ENCODE results near the gene TP63. TPM values are rescaled to one million over a fixed set of nuclear protein-coding genes. Genes with fewer than 3 reads are reported as not detected.

Gene TP63
- total RNA-seq, 2 donors from 2014 or later = not detected

DNA sequence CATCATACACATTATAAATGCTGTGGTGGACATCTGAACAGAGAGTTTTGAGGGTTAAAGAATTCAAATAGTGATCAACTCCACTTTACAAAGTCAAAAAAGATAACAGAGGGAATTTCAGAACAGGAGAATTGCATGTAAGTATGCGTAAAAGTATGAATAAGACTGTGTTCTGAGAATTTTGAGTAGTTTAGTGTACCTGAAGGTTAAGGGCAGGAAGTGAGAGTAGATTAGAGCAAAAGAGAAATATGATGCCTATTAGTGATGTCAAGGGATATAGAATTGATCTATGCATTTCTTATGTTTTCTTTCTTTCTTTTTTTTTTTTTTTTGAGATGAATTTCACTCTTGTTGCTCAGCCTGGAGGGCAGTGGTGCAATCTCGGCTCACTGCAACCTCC is 53.1 kb downstream of the TP63 start:
- Histone ChIP-seq H3K4me1 (no peaks in the 10 kb centered on the region), H3K4me3 (no peak overlapping the region), H3K9ac (ENCODE audit: low read depth in 2 of 2, low read length in 2 of 2) (no peak overlapping the region), H3K9me3 (no peaks in the 10 kb centered on the region), H3K36me3 (no peaks in the 10 kb centered on the region), H3K27me3 (no peaks in the 10 kb centered on the region), H3K27ac (no peak overlapping the region)
- DNase-seq = no peak
- intact Hi-C loops (cut with DNase I) = no loop called here
- TF ChIP-seq, protein P1, sequence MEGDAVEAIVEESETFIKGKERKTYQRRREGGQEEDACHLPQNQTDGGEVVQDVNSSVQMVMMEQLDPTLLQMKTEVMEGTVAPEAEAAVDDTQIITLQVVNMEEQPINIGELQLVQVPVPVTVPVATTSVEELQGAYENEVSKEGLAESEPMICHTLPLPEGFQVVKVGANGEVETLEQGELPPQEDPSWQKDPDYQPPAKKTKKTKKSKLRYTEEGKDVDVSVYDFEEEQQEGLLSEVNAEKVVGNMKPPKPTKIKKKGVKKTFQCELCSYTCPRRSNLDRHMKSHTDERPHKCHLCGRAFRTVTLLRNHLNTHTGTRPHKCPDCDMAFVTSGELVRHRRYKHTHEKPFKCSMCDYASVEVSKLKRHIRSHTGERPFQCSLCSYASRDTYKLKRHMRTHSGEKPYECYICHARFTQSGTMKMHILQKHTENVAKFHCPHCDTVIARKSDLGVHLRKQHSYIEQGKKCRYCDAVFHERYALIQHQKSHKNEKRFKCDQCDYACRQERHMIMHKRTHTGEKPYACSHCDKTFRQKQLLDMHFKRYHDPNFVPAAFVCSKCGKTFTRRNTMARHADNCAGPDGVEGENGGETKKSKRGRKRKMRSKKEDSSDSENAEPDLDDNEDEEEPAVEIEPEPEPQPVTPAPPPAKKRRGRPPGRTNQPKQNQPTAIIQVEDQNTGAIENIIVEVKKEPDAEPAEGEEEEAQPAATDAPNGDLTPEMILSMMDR (IDR thresholded peaks at IDR 0.05) = no peak

DNA sequence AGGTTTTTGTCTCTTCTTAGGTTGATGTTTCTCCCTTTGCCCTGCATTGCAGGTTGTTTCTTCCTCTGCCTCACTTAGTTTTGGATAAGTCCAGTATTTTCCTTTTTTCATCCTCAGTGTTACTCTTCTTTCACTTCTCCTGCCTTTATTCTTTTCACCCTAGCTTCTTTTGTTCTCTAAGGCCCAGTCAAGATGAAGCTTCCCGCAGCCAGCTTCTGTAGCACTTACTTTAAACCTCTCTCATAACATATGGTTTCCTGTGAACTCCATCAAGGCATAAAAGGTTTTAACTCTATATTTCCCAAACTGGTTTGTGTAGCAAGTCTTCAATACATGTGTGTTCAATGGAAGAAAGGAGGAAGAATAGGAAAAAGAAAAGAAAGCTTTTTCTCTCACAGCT is 54.1 kb downstream of the TP63 start:
- Histone ChIP-seq H3K4me3 (no peak overlapping the region), H3K9ac (ENCODE audit: low read depth in 2 of 2, low read length in 2 of 2) (no peak overlapping the region), H3K36me3 (no peaks in the 10 kb centered on the region), H3K27ac (no peak overlapping the region), H3K9me3 (no peaks in the 10 kb centered on the region), H3K4me1 (no peaks in the 10 kb centered on the region), H3K27me3 (no peaks in the 10 kb centered on the region)
- DNase-seq = no peak
- intact Hi-C loops (cut with DNase I) = no loop called here
- TF ChIP-seq, protein P1 (IDR thresholded peaks at IDR 0.05) = no peak

DNA sequence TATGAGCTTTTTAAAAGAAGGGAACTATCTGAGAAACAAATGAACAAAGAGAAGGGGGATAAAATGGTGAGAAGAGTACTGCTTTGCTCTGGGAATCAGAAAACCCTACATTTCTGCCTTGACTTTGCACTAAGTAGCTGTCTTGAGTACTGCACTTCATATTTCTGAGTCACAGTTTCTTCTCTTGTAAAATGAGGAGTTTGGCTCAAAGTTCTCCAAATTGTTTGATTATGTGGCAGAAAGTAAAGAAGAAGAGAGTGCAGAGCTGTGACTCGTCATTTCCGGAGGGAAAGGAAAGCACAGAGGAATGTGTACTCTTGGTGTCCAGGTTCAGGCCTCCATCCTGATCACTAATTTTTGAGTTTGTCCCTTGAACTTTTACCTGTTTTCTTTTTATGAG is 54.7 kb downstream of the TP63 start:
- Histone ChIP-seq H3K27ac (no peak overlapping the region), H3K9ac (ENCODE audit: low read depth in 2 of 2, low read length in 2 of 2) (no peak overlapping the region), H3K27me3 (no peaks in the 10 kb centered on the region), H3K4me1 (no peaks in the 10 kb centered on the region), H3K9me3 (no peaks in the 10 kb centered on the region), H3K36me3 (no peaks in the 10 kb centered on the region), H3K4me3 (no peak overlapping the region)
- TF ChIP-seq, protein P1 (IDR thresholded peaks at IDR 0.05) = no peak
- no peak for DNase-seq
- intact Hi-C loops (cut with DNase I) = no loop called here

DNA sequence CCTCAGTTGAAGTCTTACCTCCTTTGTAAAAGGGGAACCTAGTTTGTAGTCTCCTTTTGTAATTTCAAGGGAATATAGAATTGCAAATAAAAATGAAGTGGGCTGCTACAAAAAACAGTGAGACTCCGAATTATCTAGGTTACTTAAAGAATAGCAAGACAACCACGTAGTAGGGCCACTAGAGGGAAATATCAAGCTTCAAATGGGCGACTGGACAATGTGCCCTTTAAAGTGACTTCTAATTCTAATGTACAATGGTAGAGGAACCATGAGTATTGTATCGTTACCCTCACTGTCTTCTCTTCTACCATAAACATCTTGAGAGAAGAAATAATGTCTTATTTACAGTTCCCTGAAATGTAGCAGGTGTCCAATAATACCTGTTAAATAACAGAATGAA is 56.3 kb downstream of the TP63 start:
- intact Hi-C loops (cut with DNase I) = no loop called here
- Histone ChIP-seq H3K36me3 (no peaks in the 10 kb centered on the region), H3K27me3 (no peaks in the 10 kb centered on the region), H3K4me3 (no peak overlapping the region), H3K9ac (ENCODE audit: low read depth in 2 of 2, low read length in 2 of 2) (no peak overlapping the region), H3K27ac (no peak overlapping the region), H3K4me1 (no peaks in the 10 kb centered on the region), H3K9me3 (no peaks in the 10 kb centered on the region)
- no peak for DNase-seq
- TF ChIP-seq, protein P1 (IDR thresholded peaks at IDR 0.05) = no peak

DNA sequence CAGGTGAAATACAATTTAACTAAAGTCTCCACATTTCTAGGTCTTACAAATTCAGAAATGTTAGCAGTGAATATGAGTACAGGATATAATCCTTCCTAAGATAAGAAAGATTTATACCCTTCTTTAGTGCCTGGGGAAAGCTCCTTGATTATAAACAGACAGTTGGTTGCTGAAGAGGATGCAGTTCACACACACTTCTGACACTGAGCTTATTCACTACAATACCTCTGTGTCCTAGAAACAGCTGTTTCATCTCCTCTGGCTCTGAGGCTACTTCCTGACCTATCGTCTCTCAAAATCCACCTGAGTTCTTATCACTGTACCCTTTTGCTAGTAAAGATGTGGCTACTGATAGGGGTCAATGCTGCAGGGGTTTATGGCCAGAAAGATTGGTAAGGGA is 57.1 kb downstream of the TP63 start:
- Histone ChIP-seq H3K27me3 (no peaks in the 10 kb centered on the region), H3K27ac (no peak overlapping the region), H3K4me3 (no peak overlapping the region), H3K4me1 (no peaks in the 10 kb centered on the region), H3K9me3 (no peaks in the 10 kb centered on the region), H3K9ac (ENCODE audit: low read depth in 2 of 2, low read length in 2 of 2) (no peak overlapping the region), H3K36me3 (no peaks in the 10 kb centered on the region)
- TF ChIP-seq, protein P1 (IDR thresholded peaks at IDR 0.05) = no peak
- intact Hi-C loops (cut with DNase I) = no loop called here
- DNase-seq = no peak

DNA sequence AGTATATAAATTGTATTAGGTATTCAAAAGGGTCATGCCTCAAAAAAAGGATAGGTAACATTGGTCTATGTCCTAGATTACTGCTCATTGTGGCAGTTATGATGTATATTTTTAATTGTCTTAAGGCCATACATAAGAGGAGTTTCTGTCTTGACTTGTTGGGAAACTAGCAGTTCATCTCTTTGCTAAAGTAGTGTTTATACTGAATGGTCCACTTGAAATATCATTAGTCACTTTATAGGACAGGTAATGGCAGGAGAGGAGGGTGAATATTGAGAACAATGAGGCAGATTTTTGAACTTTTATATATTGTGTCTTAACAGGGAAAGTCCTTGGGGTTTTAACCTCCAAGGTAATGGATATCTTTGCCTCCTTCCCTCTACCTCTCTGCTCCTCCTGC is 58.4 kb downstream of the TP63 start:
- Histone ChIP-seq H3K4me3 (no peak overlapping the region), H3K9ac (ENCODE audit: low read depth in 2 of 2, low read length in 2 of 2) (no peak overlapping the region), H3K4me1 (no peaks in the 10 kb centered on the region), H3K27me3 (no peaks in the 10 kb centered on the region), H3K27ac (no peak overlapping the region), H3K9me3 (no peaks in the 10 kb centered on the region), H3K36me3 (no peaks in the 10 kb centered on the region)
- intact Hi-C loops (cut with DNase I) = no loop called here
- DNase-seq = no peak
- TF ChIP-seq, protein P1 (IDR thresholded peaks at IDR 0.05) = no peak

Data from colonic mucosa (tissue), 4 donors.